GM20000 (cell line): ENCODE results near the gene NKAIN2.
A peak's percentile ranks its signal among the peaks of the same experiment; 100 is the strongest.

Experiments used
- DNase-seq: peaks from one replicate; pipeline ENCODE4 v3.0.0; 2012; ENCODE audit warnings: low spot score
- TF ChIP-seq, protein P1 (sequence below): IDR thresholded peaks from 2 replicates; pipeline ENCODE4 v1.5.1; 2012; ENCODE audit warnings: mild to moderate bottlenecking, control low read depth; ENCODE audit errors: extremely low read depth, missing control alignments

Gene NKAIN2

DNA sequence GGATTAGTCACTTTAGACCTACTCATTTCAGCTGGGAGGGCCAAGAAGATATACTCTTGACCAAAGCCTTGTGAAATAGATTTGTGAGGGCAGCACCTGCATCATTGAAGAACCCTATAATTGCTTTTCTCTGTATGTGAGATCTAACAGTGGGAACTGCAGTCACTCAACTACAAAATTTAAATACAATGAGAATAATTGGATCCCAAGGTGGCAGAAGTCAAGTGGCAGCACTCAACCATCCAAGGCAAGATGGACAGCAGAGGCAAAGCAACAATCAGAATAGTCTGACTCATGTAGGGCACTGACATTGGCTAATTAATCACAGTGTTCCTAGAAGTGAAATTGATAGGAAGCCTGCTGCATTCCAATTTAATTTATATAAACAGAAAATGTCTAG, 8.9 kb upstream of the NKAIN2 start:
- TF ChIP-seq, protein P1, sequence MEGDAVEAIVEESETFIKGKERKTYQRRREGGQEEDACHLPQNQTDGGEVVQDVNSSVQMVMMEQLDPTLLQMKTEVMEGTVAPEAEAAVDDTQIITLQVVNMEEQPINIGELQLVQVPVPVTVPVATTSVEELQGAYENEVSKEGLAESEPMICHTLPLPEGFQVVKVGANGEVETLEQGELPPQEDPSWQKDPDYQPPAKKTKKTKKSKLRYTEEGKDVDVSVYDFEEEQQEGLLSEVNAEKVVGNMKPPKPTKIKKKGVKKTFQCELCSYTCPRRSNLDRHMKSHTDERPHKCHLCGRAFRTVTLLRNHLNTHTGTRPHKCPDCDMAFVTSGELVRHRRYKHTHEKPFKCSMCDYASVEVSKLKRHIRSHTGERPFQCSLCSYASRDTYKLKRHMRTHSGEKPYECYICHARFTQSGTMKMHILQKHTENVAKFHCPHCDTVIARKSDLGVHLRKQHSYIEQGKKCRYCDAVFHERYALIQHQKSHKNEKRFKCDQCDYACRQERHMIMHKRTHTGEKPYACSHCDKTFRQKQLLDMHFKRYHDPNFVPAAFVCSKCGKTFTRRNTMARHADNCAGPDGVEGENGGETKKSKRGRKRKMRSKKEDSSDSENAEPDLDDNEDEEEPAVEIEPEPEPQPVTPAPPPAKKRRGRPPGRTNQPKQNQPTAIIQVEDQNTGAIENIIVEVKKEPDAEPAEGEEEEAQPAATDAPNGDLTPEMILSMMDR = no peak
- no peak for DNase-seq

DNA sequence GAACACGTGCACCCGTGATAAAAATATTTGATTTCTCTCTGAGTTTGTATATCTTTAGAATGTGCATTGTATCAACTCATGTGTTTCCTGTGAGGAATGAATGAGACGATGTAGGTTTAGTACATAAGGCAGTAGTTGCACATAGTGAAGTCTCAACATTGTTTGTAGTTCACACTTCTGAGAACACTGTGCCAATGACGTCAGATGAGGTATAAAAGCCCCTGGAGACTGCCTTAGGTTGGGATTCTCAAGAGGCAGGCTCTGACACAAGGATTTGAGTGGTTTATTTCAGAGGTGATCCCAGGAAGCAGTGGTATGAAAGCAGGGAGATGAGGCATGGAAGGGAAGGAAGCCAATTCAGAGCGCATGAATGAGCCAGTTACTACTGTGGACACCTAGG, 2.6 kb upstream of the NKAIN2 start:
- no peak for DNase-seq
- TF ChIP-seq, protein P1 = no peak

DNA sequence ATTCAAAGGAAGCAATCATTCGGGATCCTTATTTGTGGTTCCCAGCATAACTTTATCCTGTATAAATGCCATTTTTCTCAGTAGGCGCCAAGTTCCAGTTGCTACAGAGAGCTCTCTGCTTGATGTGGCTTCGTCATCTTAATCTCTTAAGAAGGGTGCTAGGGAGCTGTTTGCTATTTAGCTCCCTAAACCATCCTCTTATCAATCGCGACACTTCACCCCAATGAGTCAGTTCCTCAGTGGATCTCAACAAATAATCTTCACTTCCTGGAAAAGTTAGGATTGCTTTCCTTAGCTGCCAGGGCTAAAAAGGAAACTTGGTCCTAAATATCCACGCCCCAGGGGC, 1.3 kb upstream of the NKAIN2 start:
- DNase-seq = no peak
- TF ChIP-seq, protein P1 = no peak

DNA sequence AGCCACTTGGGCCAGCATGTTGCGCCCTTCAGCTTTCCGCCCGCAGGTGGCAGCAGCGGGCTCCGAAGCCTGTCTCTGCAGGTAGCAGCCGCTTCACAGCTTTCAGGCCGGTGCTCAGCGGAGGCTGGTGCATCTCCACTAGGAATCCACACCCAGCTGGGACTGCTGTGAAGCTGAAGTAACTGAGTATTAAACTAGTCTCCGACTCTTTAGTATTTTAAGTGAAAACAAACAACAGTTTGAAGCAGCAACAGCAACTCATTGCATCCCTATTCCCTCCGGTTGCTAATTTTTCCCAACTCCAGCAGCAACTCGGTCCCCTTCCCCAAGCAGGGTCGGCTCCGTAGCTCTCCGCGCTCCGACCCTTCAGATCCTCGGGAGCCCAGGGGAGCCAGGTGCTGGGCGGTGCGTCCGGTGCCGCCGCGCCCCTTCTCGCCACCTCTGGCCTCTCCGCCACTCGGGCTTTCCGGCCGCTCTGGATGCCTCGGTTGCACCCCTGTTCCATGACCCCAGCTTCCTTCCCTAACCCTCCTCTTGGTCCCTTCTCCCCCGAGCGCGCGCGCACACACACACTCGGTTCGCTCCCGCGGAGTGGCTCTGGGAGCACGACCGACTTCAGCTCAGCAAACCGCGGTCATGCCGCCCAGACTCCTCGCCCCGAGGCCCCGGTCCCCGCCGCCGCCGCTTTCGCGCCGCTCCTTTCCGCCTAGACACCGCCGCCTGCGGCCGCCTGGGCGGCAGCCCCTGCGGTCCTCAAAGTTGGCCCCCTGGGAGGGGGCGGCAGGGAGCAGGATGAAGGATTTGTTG, 765 bp upstream of the NKAIN2 start:
- DNase-seq = peak; percentile 89
- TF ChIP-seq, protein P1 = peak; percentile 91

DNA sequence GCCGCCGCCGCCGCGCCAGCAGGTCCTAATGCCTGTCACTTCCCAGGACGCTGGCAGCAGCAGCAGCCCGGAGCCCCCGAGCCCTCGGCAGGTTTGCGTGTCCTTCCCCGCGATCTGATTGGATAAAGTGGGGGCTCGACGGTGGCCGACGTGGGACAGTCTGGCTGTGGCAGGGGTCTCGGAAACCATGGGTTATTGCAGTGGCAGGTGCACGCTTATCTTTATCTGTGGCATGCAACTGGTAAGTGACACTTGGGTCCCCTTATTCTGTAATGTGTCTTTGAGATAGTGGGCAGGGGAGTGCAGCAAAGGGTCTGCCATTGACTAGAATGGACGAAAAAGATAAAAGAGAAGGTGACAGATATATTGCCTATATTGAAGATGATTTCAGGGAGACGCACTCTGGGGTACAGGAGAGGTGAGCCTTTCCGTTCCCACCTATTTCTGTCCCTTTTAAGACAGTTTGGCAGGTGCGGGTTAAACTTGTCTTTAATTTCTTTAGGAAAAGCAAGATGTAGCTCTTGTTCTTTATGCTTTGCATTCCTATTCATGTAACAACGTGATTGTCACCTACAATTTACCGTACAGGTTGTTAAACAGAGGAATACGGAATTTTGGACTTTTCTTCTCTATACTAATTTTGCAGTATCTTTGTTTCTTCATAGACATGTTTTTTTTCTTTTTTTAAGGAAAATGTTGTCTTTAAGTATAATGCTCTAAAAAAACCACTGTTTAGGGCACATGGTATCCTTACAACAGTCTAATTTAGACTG, 535 bp downstream of the NKAIN2 start:
- peak; percentile 34 for DNase-seq

DNA sequence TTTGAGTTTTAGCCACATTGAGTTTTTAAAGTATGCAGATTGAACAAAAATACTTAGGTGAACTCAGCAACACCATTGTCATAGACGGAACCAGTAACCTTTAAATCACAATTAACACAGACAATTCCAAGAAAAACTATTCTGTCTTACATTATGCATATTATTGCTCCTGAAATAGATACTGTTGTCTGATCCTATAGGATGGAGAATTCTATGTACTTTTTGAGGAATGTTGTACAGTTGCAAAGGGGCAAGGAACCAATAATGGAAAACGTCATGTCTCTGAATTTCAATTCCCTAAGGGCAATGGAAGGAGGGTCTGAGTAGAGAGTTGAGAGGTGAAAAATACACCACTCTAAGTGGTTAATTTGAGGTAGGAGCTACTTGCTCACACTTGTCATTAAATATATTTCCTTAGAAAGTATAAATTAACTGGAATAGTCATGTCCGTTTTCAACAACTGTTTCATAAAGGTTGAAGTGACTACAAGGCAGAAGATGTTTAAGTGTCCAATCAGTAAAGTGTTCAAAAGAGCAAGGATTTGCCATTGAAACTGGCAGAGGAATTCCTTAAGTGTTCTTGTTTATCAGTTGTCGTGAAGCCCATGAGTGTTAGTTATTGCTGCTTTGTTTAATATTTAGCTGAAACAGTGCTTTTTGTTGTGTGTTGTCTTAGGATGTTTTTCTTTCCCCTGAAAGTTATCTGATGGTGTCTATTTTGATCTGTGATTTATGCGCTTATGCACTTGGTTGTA, 1.3 kb downstream of the NKAIN2 start:
- no peak for DNase-seq
- TF ChIP-seq, protein P1 = no peak

More for the DNA sequence above, 535 bp downstream of the NKAIN2 start:
- TF ChIP-seq, protein P1 = no peak
